HG03342 (cell line): ENCODE measurements around the gene FSCN2.

Experiments
- ATAC-seq: cut with Tn5 transposase; IDR thresholded peaks from one replicate; pipeline ENCODE4 v1.9.1; 2021; ENCODE audit warnings: mild to moderate bottlenecking, moderate library complexity; ENCODE audit not compliant: unreplicated experiment

The FSCN2 gene

GRCh38 chr17:81489998-81490992 lies 37.9 kb upstream of the FSCN2 start:
- no peak for ATAC-seq

- no peak for ATAC-seq
Observed at GRCh38 chr17:81491181-81491581, 37.0 kb upstream of the FSCN2 start.

GRCh38 chr17:81491761-81492160 lies 36.4 kb upstream of the FSCN2 start:
- no peak for ATAC-seq

- ATAC-seq = no peak
Observed at GRCh38 chr17:81492202-81492601, 36.0 kb upstream of the FSCN2 start.

GRCh38 chr17:81492706-81493105 lies 35.5 kb upstream of the FSCN2 start:
- ATAC-seq = no peak

- ATAC-seq = no peak
Observed at GRCh38 chr17:81493198-81494038, 34.8 kb upstream of the FSCN2 start.

- no peak for ATAC-seq
Observed at GRCh38 chr17:81494626-81495377, 33.4 kb upstream of the FSCN2 start.

GRCh38 chr17:81498953-81499600 lies 29.1 kb upstream of the FSCN2 start:
- no peak for ATAC-seq

GRCh38 chr17:81499601-81499970 lies 28.6 kb upstream of the FSCN2 start:
- ATAC-seq = no peak

- ATAC-seq = no peak
Observed at GRCh38 chr17:81500047-81500446, 28.1 kb upstream of the FSCN2 start.

- ATAC-seq = no peak
Observed at GRCh38 chr17:81502471-81503017, 25.6 kb upstream of the FSCN2 start.

GRCh38 chr17:81503619-81504018 lies 24.6 kb upstream of the FSCN2 start:
- ATAC-seq = no peak

- ATAC-seq = no peak
Observed at GRCh38 chr17:81508639-81509206, 19.5 kb upstream of the FSCN2 start.

GRCh38 chr17:81509207-81509971 lies 18.8 kb upstream of the FSCN2 start:
- no peak for ATAC-seq

GRCh38 chr17:81509972-81510784 lies 18.0 kb upstream of the FSCN2 start:
- ATAC-seq = no peak

- no peak for ATAC-seq
Observed at GRCh38 chr17:81510785-81511553, 17.2 kb upstream of the FSCN2 start.

GRCh38 chr17:81511554-81511803 lies 16.7 kb upstream of the FSCN2 start:
- ATAC-seq = no peak
